ENCODE measurements around the gene DDIT3. TPM values are rescaled to one million over a fixed set of nuclear protein-coding genes. Genes with fewer than 3 reads are reported as not detected.
A peak's percentile ranks its signal among the peaks of the same experiment; 100 is the strongest.
"Not testable (repeated sequence)": the region's sequence is repeated elsewhere in the genome, so short reads cannot be mapped to it uniquely, and the experiment has no call there.

The DDIT3 gene, protein sequence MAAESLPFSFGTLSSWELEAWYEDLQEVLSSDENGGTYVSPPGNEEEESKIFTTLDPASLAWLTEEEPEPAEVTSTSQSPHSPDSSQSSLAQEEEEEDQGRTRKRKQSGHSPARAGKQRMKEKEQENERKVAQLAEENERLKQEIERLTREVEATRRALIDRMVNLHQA
- 134 TPM for polyA plus RNA-seq (2012; ENCODE audit: insufficient read depth, insufficient read length, low read depth)

DNA sequence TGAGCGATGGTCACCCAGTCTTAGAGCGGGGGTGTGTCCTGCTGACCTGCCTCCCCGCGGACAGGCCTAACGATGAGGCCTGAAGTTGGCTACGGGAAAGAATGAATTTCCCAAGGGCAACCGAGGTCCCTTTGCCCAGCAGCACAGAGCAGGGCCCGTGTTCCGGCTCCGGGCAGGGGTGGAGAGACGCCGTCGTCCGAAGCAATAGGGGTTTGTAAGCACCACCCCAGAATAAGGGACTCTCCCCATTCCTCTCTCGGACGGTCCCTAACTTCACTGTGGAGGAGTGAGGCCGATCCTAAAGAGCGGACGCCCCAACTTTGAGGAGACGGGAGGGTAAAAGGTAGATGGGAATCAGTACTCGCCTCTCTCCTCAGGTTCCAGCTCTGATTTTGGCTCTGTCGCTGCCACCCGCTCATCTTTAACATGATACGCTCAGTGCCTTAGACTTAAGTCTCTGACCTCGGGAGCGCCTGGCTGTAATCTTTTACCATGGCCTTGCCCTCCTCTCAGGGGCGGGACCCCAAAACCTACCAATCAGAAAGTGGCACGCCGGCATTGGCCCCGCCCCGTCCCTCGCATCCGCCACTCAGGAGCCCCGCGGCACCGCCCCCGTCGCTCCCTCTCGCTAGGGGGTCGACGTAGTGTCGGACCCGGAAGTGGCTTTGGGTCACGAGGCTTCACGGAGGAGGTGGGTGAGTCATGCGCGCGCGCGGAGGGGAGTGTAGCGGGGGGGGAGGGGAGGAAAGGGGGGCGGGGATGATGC is at the start of gene DDIT3:
DDIT3 (minus strand) TSS at position 462 of the 766 bp plus-strand sequence. CDS start 3,108 bp downstream, outside the sequence.
- TF ChIP-seq, protein P1, sequence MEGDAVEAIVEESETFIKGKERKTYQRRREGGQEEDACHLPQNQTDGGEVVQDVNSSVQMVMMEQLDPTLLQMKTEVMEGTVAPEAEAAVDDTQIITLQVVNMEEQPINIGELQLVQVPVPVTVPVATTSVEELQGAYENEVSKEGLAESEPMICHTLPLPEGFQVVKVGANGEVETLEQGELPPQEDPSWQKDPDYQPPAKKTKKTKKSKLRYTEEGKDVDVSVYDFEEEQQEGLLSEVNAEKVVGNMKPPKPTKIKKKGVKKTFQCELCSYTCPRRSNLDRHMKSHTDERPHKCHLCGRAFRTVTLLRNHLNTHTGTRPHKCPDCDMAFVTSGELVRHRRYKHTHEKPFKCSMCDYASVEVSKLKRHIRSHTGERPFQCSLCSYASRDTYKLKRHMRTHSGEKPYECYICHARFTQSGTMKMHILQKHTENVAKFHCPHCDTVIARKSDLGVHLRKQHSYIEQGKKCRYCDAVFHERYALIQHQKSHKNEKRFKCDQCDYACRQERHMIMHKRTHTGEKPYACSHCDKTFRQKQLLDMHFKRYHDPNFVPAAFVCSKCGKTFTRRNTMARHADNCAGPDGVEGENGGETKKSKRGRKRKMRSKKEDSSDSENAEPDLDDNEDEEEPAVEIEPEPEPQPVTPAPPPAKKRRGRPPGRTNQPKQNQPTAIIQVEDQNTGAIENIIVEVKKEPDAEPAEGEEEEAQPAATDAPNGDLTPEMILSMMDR (IDR thresholded peaks at IDR 0.05; ENCODE audit: low read depth, low read length): no peak
- peaks cover 17% of the 10 kb centered on the region for H3K4me1 ChIP-seq
- peak within 1 kb of the TSS; percentile 100 for H3K4me3 ChIP-seq (ENCODE audit: low read depth, low read length)
- peak; percentile 100 for DNase-seq
- no peaks in the 10 kb centered on the region for H3K27me3 ChIP-seq
- H3K9me3 ChIP-seq: no peaks in the 10 kb centered on the region
- peaks cover 45% of the 10 kb centered on the region for H3K36me3 ChIP-seq

DNA sequence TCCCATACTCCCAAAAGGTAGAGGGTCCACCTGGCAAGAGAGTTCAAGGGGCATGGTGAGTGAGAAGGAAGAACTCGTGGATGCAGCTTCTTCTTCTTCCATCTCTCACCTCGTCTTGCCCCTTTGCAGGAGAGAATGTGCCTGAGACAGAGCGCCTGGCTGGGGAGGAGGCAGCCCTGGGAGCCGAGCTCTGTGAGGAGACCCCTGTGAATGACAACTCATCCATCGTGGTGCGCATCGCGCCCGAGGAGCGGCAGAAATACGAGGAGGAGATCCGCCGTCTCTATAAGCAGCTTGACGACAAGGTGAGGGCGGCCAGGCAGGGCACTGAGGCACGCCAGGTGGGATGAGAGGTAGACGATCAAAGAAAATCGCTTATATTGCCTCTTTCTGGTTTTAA is 49.5 kb upstream of the DDIT3 start:
- H3K4me1 ChIP-seq: no peaks in the 10 kb centered on the region
- H3K4me3 ChIP-seq (ENCODE audit: low read depth, low read length): no peak overlapping the region
- H3K36me3 ChIP-seq: peaks cover 23% of the 10 kb centered on the region
- H3K9me3 ChIP-seq: no peaks in the 10 kb centered on the region
- no peaks in the 10 kb centered on the region for H3K27me3 ChIP-seq
- DNase-seq: no peak
- TF ChIP-seq, protein P1 (IDR thresholded peaks at IDR 0.05; ENCODE audit: low read depth, low read length): no peak

DNA sequence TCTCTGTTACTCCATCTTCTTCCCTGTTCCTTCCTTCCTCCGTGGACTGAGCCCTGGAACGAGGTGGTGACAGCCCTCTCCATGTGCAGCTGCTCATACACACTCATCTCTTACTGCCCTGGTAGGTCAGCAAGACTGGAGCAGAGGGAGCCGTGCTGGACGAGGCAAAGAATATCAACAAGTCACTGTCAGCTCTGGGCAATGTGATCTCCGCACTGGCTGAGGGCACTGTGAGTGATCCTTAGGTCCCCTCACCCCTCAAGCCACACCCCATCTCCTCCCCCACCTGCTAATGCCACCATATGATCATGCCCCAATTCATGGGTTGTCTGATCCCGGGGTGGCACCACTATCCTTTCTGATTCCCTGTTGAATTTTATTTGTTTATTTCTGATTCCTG is 48.5 kb upstream of the DDIT3 start:
- peaks cover 26% of the 10 kb centered on the region for H3K36me3 ChIP-seq
- TF ChIP-seq, protein P1 (IDR thresholded peaks at IDR 0.05; ENCODE audit: low read depth, low read length): no peak
- H3K4me3 ChIP-seq (ENCODE audit: low read depth, low read length): no peak overlapping the region
- no peak for DNase-seq
- no peaks in the 10 kb centered on the region for H3K27me3 ChIP-seq
- H3K4me1 ChIP-seq: no peaks in the 10 kb centered on the region
- no peaks in the 10 kb centered on the region for H3K9me3 ChIP-seq

DNA sequence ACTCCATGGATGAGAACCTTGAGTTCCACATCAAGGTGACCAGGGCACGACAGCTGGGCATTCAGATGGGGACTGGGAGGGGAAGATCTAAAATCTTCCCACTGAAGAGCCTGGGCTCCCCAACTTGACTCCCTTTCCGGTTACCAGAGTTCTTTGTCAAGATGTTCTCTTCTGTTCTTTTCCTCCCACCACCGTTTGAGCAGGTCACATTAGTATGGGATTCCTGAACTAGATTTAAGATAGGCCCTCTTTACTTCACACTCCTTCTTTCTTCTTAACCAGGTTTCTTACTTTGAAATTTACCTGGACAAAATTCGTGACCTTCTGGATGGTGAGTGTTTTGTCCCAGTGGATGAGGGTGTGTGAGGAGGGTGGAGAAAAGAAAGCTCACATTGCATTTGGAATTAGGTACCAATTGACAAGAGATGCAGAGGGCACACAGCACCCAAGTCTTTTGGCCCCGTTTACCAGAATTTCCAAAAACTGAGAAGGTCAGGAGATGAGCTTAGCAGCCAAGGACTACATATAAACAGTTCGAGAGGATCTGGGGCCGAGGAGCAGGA is 43.9 kb upstream of the DDIT3 start:
- H3K4me1 ChIP-seq: no peaks in the 10 kb centered on the region
- H3K4me3 ChIP-seq (ENCODE audit: low read depth, low read length): no peak overlapping the region
- no peaks in the 10 kb centered on the region for H3K9me3 ChIP-seq
- H3K27me3 ChIP-seq: no peaks in the 10 kb centered on the region
- H3K36me3 ChIP-seq: peaks cover 5% of the 10 kb centered on the region
- TF ChIP-seq, protein P1 (IDR thresholded peaks at IDR 0.05; ENCODE audit: low read depth, low read length): no peak
- DNase-seq: no peak

DNA sequence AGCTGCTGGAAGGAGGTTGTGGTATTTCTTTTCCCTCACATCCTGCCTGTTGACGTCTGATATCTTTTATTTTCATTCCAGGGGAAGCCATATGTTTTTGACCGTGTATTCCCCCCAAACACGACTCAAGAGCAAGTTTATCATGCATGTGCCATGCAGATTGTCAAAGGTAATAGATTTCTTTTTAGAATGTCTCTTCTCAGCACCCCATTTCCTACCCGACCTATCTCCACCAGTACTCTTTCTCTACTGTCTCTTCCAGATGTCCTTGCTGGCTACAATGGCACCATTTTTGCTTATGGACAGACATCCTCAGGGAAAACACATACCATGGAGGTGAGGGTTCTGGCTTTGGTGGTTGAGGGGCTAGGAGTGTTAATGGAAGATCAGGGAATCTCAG is 43.0 kb upstream of the DDIT3 start:
- Histone ChIP-seq H3K4me3 (ENCODE audit: low read depth, low read length) (no peak overlapping the region), H3K27me3 (no peaks in the 10 kb centered on the region), H3K36me3 (peaks cover 3% of the 10 kb centered on the region), H3K4me1 (no peaks in the 10 kb centered on the region), H3K9me3 (no peaks in the 10 kb centered on the region)
- DNase-seq: no peak
- TF ChIP-seq, protein P1 (IDR thresholded peaks at IDR 0.05; ENCODE audit: low read depth, low read length): no peak

DNA sequence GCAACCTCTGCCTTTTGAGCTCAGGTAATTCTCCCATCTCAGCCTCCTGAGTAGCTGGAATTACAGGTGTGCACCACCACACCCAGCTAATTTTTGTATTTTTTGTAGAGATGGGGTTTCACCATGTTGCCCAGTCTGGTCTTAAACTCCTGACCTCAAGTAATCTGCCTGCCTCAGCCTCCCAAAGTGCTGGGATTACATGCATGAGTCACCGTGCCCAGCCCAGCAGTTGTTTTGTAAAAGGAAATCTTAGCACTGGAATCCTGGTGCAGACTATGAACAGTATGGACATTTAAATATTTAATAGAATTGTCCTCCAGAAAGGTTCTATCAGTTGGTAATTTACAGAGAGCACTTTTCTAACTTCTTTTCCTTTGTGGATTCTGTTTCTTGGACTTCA is 40.8 kb upstream of the DDIT3 start:
- not testable (repeated sequence) for H3K9me3 ChIP-seq, H3K36me3 ChIP-seq, DNase-seq

More for the DNA sequence above, 40.8 kb upstream of the DDIT3 start:
- not testable (repeated sequence) for H3K4me3 ChIP-seq (ENCODE audit: low read depth, low read length); H3K4me1 ChIP-seq; H3K27me3 ChIP-seq

All from BE2C (cell line).